ENCODE measurements around the gene FAN1. TPM values are rescaled to one million over a fixed set of nuclear protein-coding genes. Genes with fewer than 3 reads are reported as not detected.
A peak's percentile ranks its signal among the peaks of the same experiment; 100 is the strongest.

FAN1 gene
- total and polyA plus RNA-seq, 2 of the 4 experiments (the other 2 are of a cell fraction): 7.6 to 12.4 TPM

DNA sequence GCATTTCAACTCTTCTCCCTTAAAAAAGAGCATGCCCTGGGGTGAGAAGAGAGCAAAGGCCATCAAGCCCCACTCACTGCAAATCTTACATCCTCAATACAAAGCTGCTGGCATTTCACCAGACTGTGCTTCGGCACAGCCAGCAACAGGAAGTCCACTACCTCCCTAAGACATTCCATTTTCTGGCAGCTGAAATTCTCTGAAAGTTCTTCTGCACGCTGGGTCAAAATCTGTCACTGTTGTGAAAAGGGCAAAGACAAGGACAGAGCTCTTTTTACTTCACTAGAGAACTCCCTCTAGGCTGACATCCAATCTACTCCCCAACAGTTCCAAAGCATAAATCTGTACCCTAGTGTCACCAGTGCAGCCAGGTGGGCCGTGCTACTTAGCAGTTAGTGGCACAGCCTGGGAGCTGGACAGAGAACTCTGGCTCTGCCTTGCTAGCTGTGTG, 81.4 kb downstream of the FAN1 start:
- H3K9me3 ChIP-seq (ENCODE audit: control insufficient read depth, insufficient read depth, low read length): no peaks in the 10 kb centered on the region
- TF ChIP-seq, protein P1, sequence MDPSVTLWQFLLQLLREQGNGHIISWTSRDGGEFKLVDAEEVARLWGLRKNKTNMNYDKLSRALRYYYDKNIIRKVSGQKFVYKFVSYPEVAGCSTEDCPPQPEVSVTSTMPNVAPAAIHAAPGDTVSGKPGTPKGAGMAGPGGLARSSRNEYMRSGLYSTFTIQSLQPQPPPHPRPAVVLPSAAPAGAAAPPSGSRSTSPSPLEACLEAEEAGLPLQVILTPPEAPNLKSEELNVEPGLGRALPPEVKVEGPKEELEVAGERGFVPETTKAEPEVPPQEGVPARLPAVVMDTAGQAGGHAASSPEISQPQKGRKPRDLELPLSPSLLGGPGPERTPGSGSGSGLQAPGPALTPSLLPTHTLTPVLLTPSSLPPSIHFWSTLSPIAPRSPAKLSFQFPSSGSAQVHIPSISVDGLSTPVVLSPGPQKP (IDR thresholded peaks at IDR 0.05; ENCODE audit: borderline replicate concordance, low read depth, low read length): no peak
- no peak for TF ChIP-seq RCOR1 (IDR thresholded peaks at IDR 0.05; ENCODE audit: insufficient replicate concordance, low read length)
- TF ChIP-seq RFX5 (IDR thresholded peaks at IDR 0.05; ENCODE audit: low read depth, low read length): no peak
- TF ChIP-seq CHD1 (IDR thresholded peaks at IDR 0.05; ENCODE audit: low read depth, low read length): no peak
- TF ChIP-seq CEBPB (IDR thresholded peaks at IDR 0.05; ENCODE audit: low read depth, low read length): no peak
- TF ChIP-seq, protein P2, sequence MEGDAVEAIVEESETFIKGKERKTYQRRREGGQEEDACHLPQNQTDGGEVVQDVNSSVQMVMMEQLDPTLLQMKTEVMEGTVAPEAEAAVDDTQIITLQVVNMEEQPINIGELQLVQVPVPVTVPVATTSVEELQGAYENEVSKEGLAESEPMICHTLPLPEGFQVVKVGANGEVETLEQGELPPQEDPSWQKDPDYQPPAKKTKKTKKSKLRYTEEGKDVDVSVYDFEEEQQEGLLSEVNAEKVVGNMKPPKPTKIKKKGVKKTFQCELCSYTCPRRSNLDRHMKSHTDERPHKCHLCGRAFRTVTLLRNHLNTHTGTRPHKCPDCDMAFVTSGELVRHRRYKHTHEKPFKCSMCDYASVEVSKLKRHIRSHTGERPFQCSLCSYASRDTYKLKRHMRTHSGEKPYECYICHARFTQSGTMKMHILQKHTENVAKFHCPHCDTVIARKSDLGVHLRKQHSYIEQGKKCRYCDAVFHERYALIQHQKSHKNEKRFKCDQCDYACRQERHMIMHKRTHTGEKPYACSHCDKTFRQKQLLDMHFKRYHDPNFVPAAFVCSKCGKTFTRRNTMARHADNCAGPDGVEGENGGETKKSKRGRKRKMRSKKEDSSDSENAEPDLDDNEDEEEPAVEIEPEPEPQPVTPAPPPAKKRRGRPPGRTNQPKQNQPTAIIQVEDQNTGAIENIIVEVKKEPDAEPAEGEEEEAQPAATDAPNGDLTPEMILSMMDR (conservative IDR thresholded peaks at IDR 0.05; ENCODE audit: low read depth, low read length): no peak
- TF ChIP-seq MAZ (IDR thresholded peaks at IDR 0.05; ENCODE audit: borderline replicate concordance, low read depth, low read length): no peak
- no peak for TF ChIP-seq MAFK (IDR thresholded peaks at IDR 0.05; ENCODE audit: low read depth, low read length)
- TF ChIP-seq MXI1 (IDR thresholded peaks at IDR 0.05; ENCODE audit: borderline replicate concordance, low read depth, low read length): no peak
- TF ChIP-seq NFE2L2 (IDR thresholded peaks at IDR 0.05; ENCODE audit: low read depth, low read length): no peak
- TF ChIP-seq RAD21 (IDR thresholded peaks at IDR 0.05; ENCODE audit: low read length): no peak
- no peak for TF ChIP-seq POLR2A (IDR thresholded peaks at IDR 0.05; ENCODE audit: low read depth, low read length)
- TF ChIP-seq, protein P3, sequence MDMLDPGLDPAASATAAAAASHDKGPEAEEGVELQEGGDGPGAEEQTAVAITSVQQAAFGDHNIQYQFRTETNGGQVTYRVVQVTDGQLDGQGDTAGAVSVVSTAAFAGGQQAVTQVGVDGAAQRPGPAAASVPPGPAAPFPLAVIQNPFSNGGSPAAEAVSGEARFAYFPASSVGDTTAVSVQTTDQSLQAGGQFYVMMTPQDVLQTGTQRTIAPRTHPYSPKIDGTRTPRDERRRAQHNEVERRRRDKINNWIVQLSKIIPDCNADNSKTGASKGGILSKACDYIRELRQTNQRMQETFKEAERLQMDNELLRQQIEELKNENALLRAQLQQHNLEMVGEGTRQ (IDR thresholded peaks at IDR 0.05; ENCODE audit: low read depth, low read length): no peak
- TF ChIP-seq BHLHE40 (IDR thresholded peaks at IDR 0.05; ENCODE audit: low read depth, low read length): no peak
- no peak for TF ChIP-seq SMC3 (IDR thresholded peaks at IDR 0.05; ENCODE audit: low read depth, low read length)
- no CpG with 5 or more reads among the region's 3 CpGs for WGBS, 2 experiments (ENCODE audit: extremely low coverage in 2 of 2, insufficient read length in 1 of 2)
- no peak overlapping the region for H2BK20ac ChIP-seq (ENCODE audit: low read depth, low read length)
- H3K9ac ChIP-seq (ENCODE audit: low read depth, low read length): no peak overlapping the region
- H2AK5ac ChIP-seq (ENCODE audit: low read depth, low read length): no peak overlapping the region
- no TSS peak for BruUV-seq (replicated peaks)
- ChIA-PET POLR2A (ENCODE audit: unreplicated experiment) (no interaction called here), CTCF (interaction anchor here (1.1 kb wide), 1 partner anchor 144 kb away, joined by 4 read pairs; no protein-coding TSS in a partner anchor)
- peaks cover 12% of the 10 kb centered on the region for H3K36me3 ChIP-seq (ENCODE audit: control insufficient read depth, insufficient read depth, low read length)
- H3K27ac ChIP-seq (ENCODE audit: insufficient read depth, low read length): no peak overlapping the region
- peaks cover 15% of the 10 kb centered on the region; the same call in 1 of the 2 replicates for H4K20me1 ChIP-seq (ENCODE audit: insufficient read depth, low read length)
- H4K91ac ChIP-seq (ENCODE audit: insufficient read depth, low read depth, low read length): no peak overlapping the region
- in situ Hi-C loops (cut with MboI; ENCODE audit: low sequenced_read_pairs) (no loop called here), intact Hi-C loops (cut with micrococcal nuclease) (no loop called here), dilution Hi-C loops (cut with HindIII; ENCODE audit: low sequenced_read_pairs, unreplicated experiment) (no loop called here)
- ATAC-seq (ENCODE audit: low read depth): peak; percentile 49
- H3K14ac ChIP-seq (replicated peaks; ENCODE audit: low read depth, low read length): no peak overlapping the region
- peaks cover 31 to 69% of the 10 kb centered on the region in 2 experiments for H3K79me1 ChIP-seq (ENCODE audit: low read depth in 1 of 2, low read length in 2 of 2)
- no peak overlapping the region for H2AFZ ChIP-seq (replicated peaks; ENCODE audit: low read length, poor library complexity)
- H3K4me1 ChIP-seq (ENCODE audit: control insufficient read depth, insufficient read depth, low read length): peaks cover 7% of the 10 kb centered on the region
- H3K4me3 ChIP-seq (ENCODE audit: insufficient read depth, low read depth, low read length): no peak overlapping the region
- no peak overlapping the region for H3K4me2 ChIP-seq (ENCODE audit: low read depth, low read length)
- H4K8ac ChIP-seq (ENCODE audit: low read depth in 2 of 2, low read length in 2 of 2): no peak overlapping the region
- H3K18ac ChIP-seq (ENCODE audit: low read depth, low read length): no peak overlapping the region
- no peak overlapping the region for H2BK120ac ChIP-seq (ENCODE audit: low read depth, low read length)
- no peak overlapping the region for H2AK9ac ChIP-seq (replicated peaks; ENCODE audit: low read depth, low read length, poor library complexity)
- H2BK5ac ChIP-seq (ENCODE audit: low read depth, low read length, poor library complexity, severe bottlenecking): no peak overlapping the region
- H3K27me3 ChIP-seq (ENCODE audit: control insufficient read depth, insufficient read depth, low read length): no peaks in the 10 kb centered on the region
- H3K9me1 ChIP-seq (ENCODE audit: insufficient read depth, low read length): peaks cover 6% of the 10 kb centered on the region; the same call in 1 of the 2 replicates
- H2BK15ac ChIP-seq (ENCODE audit: low read depth, low read length): no peak overlapping the region
- H4K5ac ChIP-seq (ENCODE audit: low read depth, low read length): no peak overlapping the region
- H3K56ac ChIP-seq (ENCODE audit: extremely low read depth, insufficient read depth, low read length): no peak overlapping the region
- H3K4ac ChIP-seq (ENCODE audit: low read depth, low read length): no peak overlapping the region
- DNase-seq: peak; percentile 20
- H3K23ac ChIP-seq (ENCODE audit: low read depth, low read length): no peak overlapping the region; the same call in 1 of the 2 replicates
